Measurements from ENCODE around the gene GPR179. TPM values are rescaled to one million over a fixed set of nuclear protein-coding genes. Genes with fewer than 3 reads are reported as not detected.

GPR179 gene
- total RNA-seq, 1 experiment from 2014 or later, result 0.17 TPM

GRCh38 chr17:38324141-38324697 lies 19.5 kb downstream of the GPR179 start:
- H3K9me2 ChIP-seq (ENCODE audit: insufficient read depth), result no peaks in the 10 kb centered on the region
- no peaks in the 10 kb centered on the region for H3K79me2 ChIP-seq (ENCODE audit: insufficient read depth, low read length)
- ChIA-PET RAD21 (ENCODE audit: low non-redundant PET in 1 of 2, low total read pairs in 2 of 2, uncharacterized antibody in 2 of 2, unreplicated experiment in 2 of 2) (no interaction called here), POLR2A (no interaction called here), CTCF (interaction anchor here (0.6 to 2.5 kb wide), 3 partner anchors 9 to 119 kb away, joined by 3 to 14 read pairs (median 4); no protein-coding TSS in a partner anchor)
- intact Hi-C loops (cut with micrococcal nuclease), result no loop called here
- H2AFZ ChIP-seq (ENCODE audit: low read depth, low read length, poor library complexity, severe bottlenecking), result no peak overlapping the region
- no peaks in the 10 kb centered on the region for H3K27me3 ChIP-seq (ENCODE audit: insufficient read depth, low read length)
- TF ChIP-seq FOSL1 (IDR thresholded peaks at IDR 0.05; ENCODE audit: low read depth) (no peak), ZNF274 (IDR thresholded peaks at IDR 0.05; ENCODE audit: low read depth, low read length) (no peak), EGR1 (IDR thresholded peaks at IDR 0.05; ENCODE audit: low read depth) (no peak), TCF7L2 (IDR thresholded peaks at IDR 0.05; ENCODE audit: borderline replicate concordance, extremely low read depth, insufficient read depth, insufficient read length) (no peak), SP1 (IDR thresholded peaks at IDR 0.05; ENCODE audit: low read depth) (no peak)
- no TSS peak for BruUV-seq (replicated peaks)
- peaks cover 10% of the 10 kb centered on the region in 2 experiments for H3K36me3 ChIP-seq (ENCODE audit: control insufficient read depth in 1 of 2, insufficient read depth in 2 of 2, low read length in 2 of 2)
- no peaks in the 10 kb centered on the region for H4K20me1 ChIP-seq (ENCODE audit: insufficient read depth)
- no peak overlapping the region for H3K27ac ChIP-seq (ENCODE audit: low read depth, low read length)
- ATAC-seq, result no peak
- H3K4me2 ChIP-seq (ENCODE audit: low read length), result no peak overlapping the region
- H3K4me1 ChIP-seq (ENCODE audit: control insufficient read depth in 1 of 2, insufficient read depth in 2 of 2, low read length in 2 of 2), result 0 out of 4 replicates have a peak, but pooled peaks cover 0 to 2% of the 10 kb centered on the region in 2 experiments
- no peaks in the 10 kb centered on the region for H3K9me3 ChIP-seq (ENCODE audit: control insufficient read depth in 1 of 2, insufficient read depth in 1 of 2, low read depth in 1 of 2, low read length in 2 of 2)
- no peak overlapping the region for H3K9ac ChIP-seq (ENCODE audit: low read length)
- no peak for DNase-seq (ENCODE audit: low read depth, low spot score)
- no peak overlapping the region for H3K4me3 ChIP-seq (replicated peaks in 1 of 2; ENCODE audit: low read depth in 1 of 2, low read length in 2 of 2)

- no peaks in the 10 kb centered on the region for H3K9me3 ChIP-seq (ENCODE audit: control insufficient read depth in 1 of 2, insufficient read depth in 1 of 2, low read depth in 1 of 2, low read length in 2 of 2)
- CTCF ChIA-PET, result interaction anchor here (0.6 to 1.6 kb wide), 11 partner anchors 8 to 92 kb away, joined by 3 to 8 read pairs (median 4); partner anchors contain the start of genes MRPL45 and SOCS7
- RAD21 ChIA-PET (ENCODE audit: low non-redundant PET in 1 of 2, low total read pairs in 2 of 2, uncharacterized antibody in 2 of 2, unreplicated experiment in 2 of 2), result interaction anchor here in 1 of 2 experiments (1.1 kb wide), 1 partner anchor 11 kb away, joined by 3 read pairs; no protein-coding TSS in a partner anchor
These were observed 20.9 kb downstream of the GPR179 start for GRCh38 chr17:38322897-38323296.

More at GRCh38 chr17:38322897-38323296, 20.9 kb downstream of the GPR179 start:
- no peak overlapping the region for H2AFZ ChIP-seq (ENCODE audit: low read depth, low read length, poor library complexity, severe bottlenecking)
- H4K20me1 ChIP-seq (ENCODE audit: insufficient read depth), result no peaks in the 10 kb centered on the region
- intact Hi-C loops (cut with micrococcal nuclease), result no loop called here
- no peaks in the 10 kb centered on the region for H3K27me3 ChIP-seq (ENCODE audit: insufficient read depth, low read length)
- no peak overlapping the region for H3K4me2 ChIP-seq (ENCODE audit: low read length)
- no TSS peak for BruUV-seq (replicated peaks)
- H3K27ac ChIP-seq (ENCODE audit: low read depth, low read length), result no peak overlapping the region
- 0 out of 4 replicates have a peak, but pooled peaks cover 0 to 2% of the 10 kb centered on the region in 2 experiments for H3K4me1 ChIP-seq (ENCODE audit: control insufficient read depth in 1 of 2, insufficient read depth in 2 of 2, low read length in 2 of 2)
- DNase-seq (ENCODE audit: low read depth, low spot score), result no peak
- ATAC-seq, result no peak
- no peak for TF ChIP-seq ZFX (IDR thresholded peaks at IDR 0.05)
- TF ChIP-seq EGR1 (IDR thresholded peaks at IDR 0.05; ENCODE audit: low read depth), result no peak
- no peak for TF ChIP-seq ELF1 (IDR thresholded peaks at IDR 0.05; ENCODE audit: borderline replicate concordance, low read depth)
- no peak for TF ChIP-seq FOSL1 (IDR thresholded peaks at IDR 0.05; ENCODE audit: low read depth)
- no peak for TF ChIP-seq SRF (IDR thresholded peaks at IDR 0.05; ENCODE audit: low read depth)
- TF ChIP-seq POLR2A (IDR thresholded peaks at IDR 0.05; ENCODE audit: borderline replicate concordance, extremely low read depth, insufficient read depth, insufficient read length), result no peak
- no peak overlapping the region for H3K4me3 ChIP-seq (replicated peaks in 1 of 2; ENCODE audit: low read depth in 1 of 2, low read length in 2 of 2)
- H3K9ac ChIP-seq (ENCODE audit: low read length), result no peak overlapping the region
- no peaks in the 10 kb centered on the region for H3K9me2 ChIP-seq (ENCODE audit: insufficient read depth)
- POLR2A ChIA-PET, result no interaction called here
- H3K79me2 ChIP-seq (ENCODE audit: insufficient read depth, low read length), result no peaks in the 10 kb centered on the region
- H3K36me3 ChIP-seq (ENCODE audit: control insufficient read depth in 1 of 2, insufficient read depth in 2 of 2, low read length in 2 of 2), result peaks cover 10% of the 10 kb centered on the region in 2 experiments

Data from HCT116 (cell line).